WERI-Rb-1 (cell line): Measurements from ENCODE around the gene VTI1A.

Source experiments
- DNase-seq: peaks from one replicate; pipeline ENCODE4 v3.0.0-alpha.2; 2020
- H3K27ac ChIP-seq: fragments of 250-450 bp; sonication (Bioruptor Pico); 2 replicates; pipeline ENCODE4 v1.5.1; 2020; ENCODE audit warnings: mild to moderate bottlenecking, moderate library complexity
- H3K27me3 ChIP-seq: fragments of 250-450 bp; sonication (Bioruptor Pico); 2 replicates; pipeline ENCODE4 v1.5.1; 2021; ENCODE audit warnings: mild to moderate bottlenecking, low read depth, moderate library complexity; ENCODE audit not compliant: insufficient read depth, severe bottlenecking
- H3K36me3 ChIP-seq: fragments of 250-450 bp; sonication (Bioruptor Pico); 2 replicates; pipeline ENCODE4 v1.5.1; 2020; ENCODE audit warnings: mild to moderate bottlenecking, moderate library complexity
- H3K4me3 ChIP-seq: 2 replicates; pipeline ENCODE4 v1.5.1; 2011; ENCODE audit warnings: low read depth, mild to moderate bottlenecking, control low read depth, low read length
- H3K9me3 ChIP-seq: fragments of 250-450 bp; sonication (Bioruptor Pico); 2 replicates; pipeline ENCODE4 v1.5.1; 2021; ENCODE audit warnings: mild to moderate bottlenecking, moderate library complexity; ENCODE audit not compliant: severe bottlenecking
- TF ChIP-seq, protein P1 (sequence below): IDR thresholded peaks from 2 replicates; pipeline ENCODE4 v1.5.1; 2011; ENCODE audit warnings: low read depth, mild to moderate bottlenecking, control low read depth, inconsistent platforms, low read length

Gene VTI1A

DNA sequence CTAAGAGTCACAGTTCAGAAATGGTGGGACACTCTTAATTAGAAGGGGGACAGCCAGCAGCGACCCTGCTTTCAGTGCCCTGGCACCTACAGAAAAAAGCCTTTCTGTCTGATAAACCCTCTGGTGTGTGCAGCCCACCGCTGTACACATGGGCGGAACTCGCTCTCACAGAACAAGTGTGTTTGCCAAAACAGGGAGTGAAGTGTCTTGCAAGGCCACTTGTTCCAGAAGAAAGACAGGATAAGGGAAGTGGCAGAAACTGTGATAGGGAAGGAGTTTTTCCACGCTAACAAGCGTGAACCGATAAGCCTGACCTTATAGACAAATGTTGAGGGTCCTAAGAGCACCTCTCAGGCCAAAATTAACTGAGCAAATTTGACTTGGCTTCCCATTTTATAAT is 299.3 kb downstream of the VTI1A start:
- Histone ChIP-seq H3K27ac (no peak overlapping the region), H3K9me3 (no peaks in the 10 kb centered on the region), H3K27me3 (no peaks in the 10 kb centered on the region), H3K4me3 (no peak overlapping the region), H3K36me3 (no peaks in the 10 kb centered on the region)
- no peak for DNase-seq
- TF ChIP-seq, protein P1, sequence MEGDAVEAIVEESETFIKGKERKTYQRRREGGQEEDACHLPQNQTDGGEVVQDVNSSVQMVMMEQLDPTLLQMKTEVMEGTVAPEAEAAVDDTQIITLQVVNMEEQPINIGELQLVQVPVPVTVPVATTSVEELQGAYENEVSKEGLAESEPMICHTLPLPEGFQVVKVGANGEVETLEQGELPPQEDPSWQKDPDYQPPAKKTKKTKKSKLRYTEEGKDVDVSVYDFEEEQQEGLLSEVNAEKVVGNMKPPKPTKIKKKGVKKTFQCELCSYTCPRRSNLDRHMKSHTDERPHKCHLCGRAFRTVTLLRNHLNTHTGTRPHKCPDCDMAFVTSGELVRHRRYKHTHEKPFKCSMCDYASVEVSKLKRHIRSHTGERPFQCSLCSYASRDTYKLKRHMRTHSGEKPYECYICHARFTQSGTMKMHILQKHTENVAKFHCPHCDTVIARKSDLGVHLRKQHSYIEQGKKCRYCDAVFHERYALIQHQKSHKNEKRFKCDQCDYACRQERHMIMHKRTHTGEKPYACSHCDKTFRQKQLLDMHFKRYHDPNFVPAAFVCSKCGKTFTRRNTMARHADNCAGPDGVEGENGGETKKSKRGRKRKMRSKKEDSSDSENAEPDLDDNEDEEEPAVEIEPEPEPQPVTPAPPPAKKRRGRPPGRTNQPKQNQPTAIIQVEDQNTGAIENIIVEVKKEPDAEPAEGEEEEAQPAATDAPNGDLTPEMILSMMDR, result no peak

DNA sequence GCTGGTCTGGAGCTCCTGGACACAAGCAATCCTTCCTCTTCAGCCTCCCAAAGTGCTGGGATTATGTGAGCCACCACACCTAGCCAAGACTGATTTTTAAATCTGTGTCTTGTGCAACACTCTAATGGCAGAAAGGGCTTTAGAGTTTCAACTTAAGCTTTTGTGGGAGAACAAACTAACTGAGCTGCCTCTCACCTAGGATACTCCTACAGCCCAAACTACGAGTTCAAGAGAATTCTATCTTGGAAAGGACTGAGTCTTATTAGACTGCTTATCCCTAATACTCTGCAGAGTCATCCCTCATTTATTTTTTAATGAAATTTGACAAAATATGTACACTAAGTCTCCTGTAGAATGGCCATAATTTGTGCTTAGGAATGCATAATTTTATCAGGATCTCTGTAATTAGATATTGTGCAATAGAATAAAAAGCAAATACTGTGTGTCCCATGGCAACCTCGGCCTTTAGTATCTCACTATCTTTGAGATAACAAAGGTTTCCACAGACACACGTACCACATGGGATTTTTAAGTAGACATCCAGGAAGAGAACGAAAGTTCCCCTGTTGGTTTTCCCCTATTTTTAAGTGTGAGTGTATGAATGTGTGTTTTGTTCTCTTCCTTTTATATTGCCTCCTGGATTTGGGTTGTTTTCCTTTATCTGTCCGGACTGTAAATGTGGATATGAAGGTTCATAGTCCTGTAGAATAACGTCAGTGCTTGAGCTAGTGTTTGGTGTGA is 303.6 kb downstream of the VTI1A start:
- no peak for DNase-seq
- TF ChIP-seq, protein P1, result no peak
- H3K36me3 ChIP-seq, result no peaks in the 10 kb centered on the region
- H3K27ac ChIP-seq, result no peak overlapping the region
- H3K9me3 ChIP-seq, result no peaks in the 10 kb centered on the region
- no peaks in the 10 kb centered on the region for H3K27me3 ChIP-seq
- H3K4me3 ChIP-seq, result no peak overlapping the region

DNA sequence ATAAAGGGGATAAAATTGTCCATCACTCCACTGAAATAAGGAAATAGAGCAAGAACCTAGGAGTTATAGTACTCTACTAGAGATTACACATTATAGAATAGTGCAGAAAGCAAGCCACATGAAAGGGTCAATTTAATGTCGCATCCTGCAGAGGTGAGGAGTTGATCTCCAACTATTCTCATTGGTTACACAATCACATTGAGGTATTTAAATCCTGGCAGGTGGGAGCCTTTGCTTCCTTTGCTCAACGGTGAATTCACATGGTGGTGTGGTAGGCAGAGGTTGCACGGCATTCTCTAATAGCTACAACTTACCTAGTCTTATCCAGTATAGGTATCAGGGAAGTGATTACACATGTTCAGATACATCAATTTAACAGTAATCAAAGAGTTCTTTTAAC is 304.6 kb downstream of the VTI1A start:
- Histone ChIP-seq H3K36me3 (no peaks in the 10 kb centered on the region), H3K4me3 (no peak overlapping the region), H3K9me3 (no peaks in the 10 kb centered on the region), H3K27me3 (no peaks in the 10 kb centered on the region), H3K27ac (no peak overlapping the region)
- DNase-seq, result no peak
- TF ChIP-seq, protein P1, result no peak

DNA sequence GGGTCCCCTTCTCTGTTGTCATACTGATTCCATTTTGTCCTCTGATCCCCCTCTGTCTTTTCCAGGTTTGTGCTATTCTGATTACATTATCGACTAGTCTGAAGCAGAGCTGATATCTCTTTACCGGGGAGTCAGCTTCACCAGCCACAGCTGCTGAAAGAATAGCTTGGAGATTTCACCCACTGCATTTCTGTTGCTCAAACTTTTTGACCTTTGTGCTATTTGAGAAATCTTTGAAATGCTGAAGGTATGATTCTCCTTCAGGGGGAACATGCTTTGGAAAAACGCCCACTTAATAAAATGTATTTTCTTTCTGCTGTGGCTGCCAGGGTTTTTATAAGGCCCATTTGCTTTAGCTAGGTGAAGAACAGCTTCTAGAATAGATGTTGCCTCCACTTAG is 305.3 kb downstream of the VTI1A start:
- Histone ChIP-seq H3K36me3 (no peaks in the 10 kb centered on the region), H3K27ac (no peak overlapping the region), H3K27me3 (no peaks in the 10 kb centered on the region), H3K4me3 (no peak overlapping the region), H3K9me3 (no peaks in the 10 kb centered on the region)
- TF ChIP-seq, protein P1, result no peak
- no peak for DNase-seq

GRCh38 chr10:112753961-112754411 is 307.0 kb downstream of the VTI1A start:
- TF ChIP-seq, protein P1, result no peak
- no peak for DNase-seq
- no peak overlapping the region for H3K4me3 ChIP-seq

More at GRCh38 chr10:112753961-112754411, 307.0 kb downstream of the VTI1A start:
- Histone ChIP-seq H3K9me3 (no peaks in the 10 kb centered on the region), H3K27me3 (no peaks in the 10 kb centered on the region), H3K27ac (no peak overlapping the region), H3K36me3 (no peaks in the 10 kb centered on the region)
